PFSK-1 (cell line): ENCODE measurements around the gene DOC2B.

Source experiments
- FOXP2 ChIP-seq: optimal IDR thresholded peaks from 2 replicates; pipeline ENCODE3; 2011; ENCODE audit warnings: borderline replicate concordance, control low read depth, inconsistent platforms; ENCODE audit not compliant: insufficient read depth; ENCODE audit errors: extremely low read length, extremely low read depth
- POLR2AphosphoS5 ChIP-seq: IDR thresholded peaks from 2 replicates; pipeline ENCODE4 v1.6.1; 2012; ENCODE audit warnings: low read depth, mild to moderate bottlenecking, control low read depth, low read length, moderate library complexity
- SIN3A ChIP-seq: IDR thresholded peaks from 2 replicates; pipeline ENCODE4 v1.6.1; 2012; ENCODE audit warnings: mild to moderate bottlenecking, low read length, moderate library complexity, borderline replicate concordance; ENCODE audit not compliant: insufficient read depth
- TAF1 ChIP-seq: IDR thresholded peaks from 2 replicates; pipeline ENCODE4 v1.6.1; 2012; ENCODE audit warnings: low read length, control low read depth, borderline replicate concordance; ENCODE audit not compliant: insufficient read depth
- TF ChIP-seq, protein P1 (sequence below), 2 experiments: IDR thresholded peaks; 2 replicates each; pipeline versions ENCODE4 v1.6.1 to v1.8.0; 2011 to 2012; ENCODE audit warnings: low read depth in 2 of 2, low read length in 2 of 2, control low read depth in 1 of 2, inconsistent platforms in 1 of 2, mild to moderate bottlenecking in 1 of 2, moderate library complexity in 1 of 2; ENCODE audit not compliant: insufficient read depth in 1 of 2

DNA sequence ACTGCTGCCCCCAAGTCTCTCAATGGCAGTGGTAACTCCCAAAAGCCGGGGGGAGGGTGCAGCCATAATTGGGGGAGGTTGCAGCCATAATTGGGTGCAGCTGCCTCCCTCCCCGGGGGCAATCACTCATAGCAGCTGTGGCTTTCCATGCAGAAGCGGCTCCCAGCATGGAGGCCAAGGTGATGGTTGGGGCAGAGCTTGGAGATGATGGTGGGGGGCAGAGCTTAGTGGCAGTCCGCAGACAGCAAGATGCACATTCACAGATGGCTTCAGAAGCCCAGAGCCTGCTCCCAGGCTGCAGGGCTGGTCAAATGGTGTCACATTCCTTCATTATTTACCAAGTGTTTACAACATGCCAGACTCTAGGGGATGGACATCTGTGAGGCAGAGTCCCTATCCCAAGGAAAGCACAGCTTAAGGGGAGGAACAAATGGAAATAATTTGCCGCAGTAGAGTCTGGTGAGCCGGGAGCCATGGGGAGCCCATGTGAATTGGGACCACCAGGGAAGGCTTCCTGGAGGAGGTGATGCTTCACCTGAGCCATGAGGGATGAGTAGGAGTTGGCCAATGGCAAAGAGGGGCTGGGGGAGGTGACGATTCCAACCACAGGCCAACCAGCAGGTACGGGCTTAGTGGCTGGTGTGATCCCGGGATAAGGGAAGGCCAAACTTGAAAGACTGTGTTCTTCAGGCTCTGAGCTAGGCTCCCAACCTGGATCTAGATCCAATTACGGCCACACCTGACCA is 8.1 kb downstream of the DOC2B start:
- TF ChIP-seq, protein P1, sequence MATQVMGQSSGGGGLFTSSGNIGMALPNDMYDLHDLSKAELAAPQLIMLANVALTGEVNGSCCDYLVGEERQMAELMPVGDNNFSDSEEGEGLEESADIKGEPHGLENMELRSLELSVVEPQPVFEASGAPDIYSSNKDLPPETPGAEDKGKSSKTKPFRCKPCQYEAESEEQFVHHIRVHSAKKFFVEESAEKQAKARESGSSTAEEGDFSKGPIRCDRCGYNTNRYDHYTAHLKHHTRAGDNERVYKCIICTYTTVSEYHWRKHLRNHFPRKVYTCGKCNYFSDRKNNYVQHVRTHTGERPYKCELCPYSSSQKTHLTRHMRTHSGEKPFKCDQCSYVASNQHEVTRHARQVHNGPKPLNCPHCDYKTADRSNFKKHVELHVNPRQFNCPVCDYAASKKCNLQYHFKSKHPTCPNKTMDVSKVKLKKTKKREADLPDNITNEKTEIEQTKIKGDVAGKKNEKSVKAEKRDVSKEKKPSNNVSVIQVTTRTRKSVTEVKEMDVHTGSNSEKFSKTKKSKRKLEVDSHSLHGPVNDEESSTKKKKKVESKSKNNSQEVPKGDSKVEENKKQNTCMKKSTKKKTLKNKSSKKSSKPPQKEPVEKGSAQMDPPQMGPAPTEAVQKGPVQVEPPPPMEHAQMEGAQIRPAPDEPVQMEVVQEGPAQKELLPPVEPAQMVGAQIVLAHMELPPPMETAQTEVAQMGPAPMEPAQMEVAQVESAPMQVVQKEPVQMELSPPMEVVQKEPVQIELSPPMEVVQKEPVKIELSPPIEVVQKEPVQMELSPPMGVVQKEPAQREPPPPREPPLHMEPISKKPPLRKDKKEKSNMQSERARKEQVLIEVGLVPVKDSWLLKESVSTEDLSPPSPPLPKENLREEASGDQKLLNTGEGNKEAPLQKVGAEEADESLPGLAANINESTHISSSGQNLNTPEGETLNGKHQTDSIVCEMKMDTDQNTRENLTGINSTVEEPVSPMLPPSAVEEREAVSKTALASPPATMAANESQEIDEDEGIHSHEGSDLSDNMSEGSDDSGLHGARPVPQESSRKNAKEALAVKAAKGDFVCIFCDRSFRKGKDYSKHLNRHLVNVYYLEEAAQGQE (IDR thresholded peaks at IDR 0.05; ENCODE audit: insufficient read depth in 1 of 2, low read depth in 2 of 2, low read length in 2 of 2), result no peak
- no peak for TF ChIP-seq TAF1
- no peak for TF ChIP-seq SIN3A
- TF ChIP-seq POLR2AphosphoS5, result no peak
- TF ChIP-seq FOXP2, result no peak
